K562 (cell line): ENCODE results near the gene CD82. TPM values are rescaled to one million over a fixed set of nuclear protein-coding genes. Genes with fewer than 3 reads are reported as not detected.
A peak's percentile ranks its signal among the peaks of the same experiment; 100 is the strongest.

Source experiments
- ATAC-seq: fragments of 200-7000 bp; cut with Tn5 transposase; 3 replicates; pipeline ENCODE4 v1.9.1; 2020; ENCODE audit warnings: moderate library complexity
- BruUV-seq: library from RNA; stranded (reverse); fragments of 400-500 nt; replicated peaks from 2 replicates; lab custom pipeline; 2021; lab: Mats Ljungman, UMichigan
- CTCF ChIA-PET: fragments of 300-600 bp; formaldehyde crosslinking; extraction: SDS; loops from one replicate; lab custom pipeline; 2021; ENCODE audit warnings: low intra/inter-chr PET ratio; lab: Yijun Ruan, JAX
- POLR2A ChIA-PET: fragments of 300-600, 350-650 bp; sonication (Branson Sonifier 250); formaldehyde crosslinking; extraction: SDS; loops from one replicate; lab custom pipeline; 2021; ENCODE audit warnings: antibody characterized with exemption, inconsistent platforms; lab: Yijun Ruan, JAX
- DNase-seq, 4 experiments: peaks; one replicate each; pipeline versions ENCODE4 v3.0.0 to v3.0.0-alpha.2; 2011 to 2018; ENCODE audit warnings: low spot score in 3 of 4, mixed read lengths in 3 of 4; ENCODE audit errors: extremely low read depth in 1 of 4
- FAIRE-seq: peaks from 2 replicates; lab custom pipeline; 2011; peaks lifted over from hg19 to GRCh38; lab: Jason Lieb, UNC
- H2AFZ ChIP-seq: 2 replicates; pipeline ENCODE4 v1.6.0; 2011; ENCODE audit warnings: low read depth, low read length, control low read depth, inconsistent platforms
- H3K27ac ChIP-seq: fragments of 200-600 bp; 3 replicates; pipeline ENCODE4 v1.8.0; 2011; ENCODE audit warnings: low read depth, mild to moderate bottlenecking, control low read depth, inconsistent platforms, low read length, moderate library complexity, mixed read lengths; ENCODE audit errors: extremely low read depth
- H3K27me3 ChIP-seq, 2 experiments: fragments of 300-600 bp in 1 of 2; 2 replicates in 1 of 2; 3 replicates in 1 of 2; pipeline versions ENCODE4 v1.6.0 to v1.8.0; 2011; ENCODE audit warnings: inconsistent platforms in 2 of 2, low read length in 2 of 2, mild to moderate bottlenecking in 1 of 2, mixed read lengths in 1 of 2, moderate library complexity in 1 of 2; ENCODE audit not compliant: control insufficient read depth in 2 of 2, insufficient read depth in 2 of 2
- H3K36me3 ChIP-seq: fragments of 300-600 bp; 3 replicates; pipeline ENCODE4 v1.8.0; 2011; ENCODE audit warnings: mild to moderate bottlenecking, low read length, inconsistent platforms; ENCODE audit not compliant: control insufficient read depth, insufficient read depth
- H3K4me1 ChIP-seq, 2 experiments: fragments of 200-600 bp in 1 of 2; replicated peaks in 1 of 2; 2 replicates in 1 of 2; 3 replicates in 1 of 2; pipeline versions ENCODE4 v1.5.1 to v1.8.0; 2011; ENCODE audit warnings: inconsistent platforms in 2 of 2, low read length in 2 of 2, mild to moderate bottlenecking in 1 of 2, mixed read lengths in 1 of 2, moderate library complexity in 1 of 2; ENCODE audit not compliant: control insufficient read depth in 2 of 2, insufficient read depth in 2 of 2
- H3K4me2 ChIP-seq: 2 replicates; pipeline ENCODE4 v1.6.1; 2011; ENCODE audit warnings: low read length, control low read depth, inconsistent platforms, mixed read lengths; ENCODE audit not compliant: insufficient read depth
- H3K4me3 ChIP-seq: fragments of 200-600 bp; sonication (generic), shearing (Covaris generic); 2 replicates; pipeline ENCODE4 v1.5.1; 2016; ENCODE audit warnings: control low read depth, inconsistent platforms
- H3K79me2 ChIP-seq: fragments of 200-600 bp; 3 replicates; pipeline ENCODE4 v1.8.0; 2011; ENCODE audit warnings: low read length, inconsistent platforms; ENCODE audit not compliant: control insufficient read depth, insufficient read depth
- H3K9ac ChIP-seq, 2 experiments: 2 replicates each; pipeline versions ENCODE4 v1.6.0 to v1.6.1; 2011; ENCODE audit warnings: low read depth in 2 of 2, low read length in 2 of 2, control low read depth in 1 of 2, inconsistent platforms in 1 of 2, mild to moderate bottlenecking in 1 of 2, mixed read lengths in 1 of 2; ENCODE audit not compliant: insufficient read depth in 1 of 2
- H3K9me1 ChIP-seq: one replicate; pipeline ENCODE4 v1.6.0; 2011; ENCODE audit warnings: inconsistent platforms, mild to moderate bottlenecking, low read length, moderate library complexity; ENCODE audit not compliant: control insufficient read depth, insufficient read depth
- H3K9me3 ChIP-seq: replicated peaks from 2 replicates; pipeline ENCODE4 v1.5.1; 2011; ENCODE audit warnings: low read depth, low read length, inconsistent platforms; ENCODE audit not compliant: control insufficient read depth, insufficient read depth
- H4K20me1 ChIP-seq: replicated peaks from 2 replicates; pipeline ENCODE4 v1.6.1; 2011; ENCODE audit warnings: low read length, inconsistent platforms, mixed read lengths; ENCODE audit not compliant: control insufficient read depth, insufficient read depth
- CC2D1A ChIP-seq: fragments of 450-650 bp; IDR thresholded peaks from 2 replicates; pipeline ENCODE4 v1.6.1; 2017; ENCODE audit warnings: mild to moderate bottlenecking
- COPS2 ChIP-seq: fragments of 450-650 bp; conservative IDR thresholded peaks from 2 replicates; pipeline ENCODE4 v1.6.1; 2016; ENCODE audit warnings: mild to moderate bottlenecking, moderate library complexity
- CTCF ChIP-seq, 3 experiments: IDR thresholded peaks in 2 of 3; conservative IDR thresholded peaks in 1 of 3; 2 replicates each; pipeline ENCODE4 v1.5.1; 2011 to 2012; ENCODE audit warnings: low read length in 3 of 3, mild to moderate bottlenecking in 3 of 3, control low read depth in 2 of 3, improper control_type of control experiment in 1 of 3, inconsistent platforms in 1 of 3, low read depth in 1 of 3, mixed read lengths in 1 of 3, moderate library complexity in 1 of 3; ENCODE audit not compliant: insufficient read depth in 2 of 3
- RBM25 ChIP-seq: fragments of 200-400 bp; formaldehyde crosslinking; IDR thresholded peaks from 2 replicates; pipeline ENCODE4 v1.6.1; 2018; ENCODE audit warnings: low read length, low read depth, moderate library complexity; ENCODE audit not compliant: severe bottlenecking
- SMARCA4 ChIP-seq: fragments of 450-650 bp; IDR thresholded peaks from 2 replicates; pipeline ENCODE4 v1.6.1; 2016
- TAF1 ChIP-seq: IDR thresholded peaks from 2 replicates; pipeline ENCODE4 v1.6.1; 2011; ENCODE audit warnings: mild to moderate bottlenecking, low read length, moderate library complexity; ENCODE audit not compliant: insufficient read depth, control insufficient read depth, severe bottlenecking; ENCODE audit errors: extremely low read depth
- YBX1 ChIP-seq: fragments of 450-650 bp; IDR thresholded peaks from 2 replicates; pipeline ENCODE4 v1.7.1; 2016; ENCODE audit warnings: mild to moderate bottlenecking
- WGBS: fragments of 100-300 bp; shearing (Covaris generic); methylation state at CpG from one replicate; pipeline ENCODE4 v1.1.6; 2016; ENCODE audit warnings: low coverage, mixed read lengths; ENCODE audit not compliant: insufficient coverage; ENCODE audit errors: missing lambda C conversion rate; 5-methylcytosine and 5-hydroxymethylcytosine counted together
- in situ Hi-C: fragments of 300-500 bp; cut with MboI; formaldehyde crosslinking; loops from 4 replicates; pipeline ENCODE4 v1.15.0; 2018; ENCODE audit warnings: inconsistent platforms, mixed read lengths
- intact Hi-C: fragments of 100-400 bp; cut with micrococcal nuclease; formaldehyde crosslinking; loops from 2 replicates; pipeline ENCODE4 v1.14.2; 2022
- polyA plus RNA-seq, 8 experiments: library from polyadenylated mRNA; depleted of rRNA in 4 of 8; stranded (reverse) in 5 of 8; unstranded in 3 of 8; fragments of >200 nt; fragmentation: Nextera tagmentation in 2 of 8; fragmentation: Illumina TruSeq in 1 of 8; extraction: Ambion mirVana in 2 of 8; extraction: Trizol in 1 of 8; gene quantifications; 2 replicates each; pipeline versions ENCODE4 v1.2.1 to v1.2.3, GENCODE V29; 2011 to 2014; ENCODE audit warnings: inconsistent platforms in 1 of 8, missing spikeins in 1 of 8
- total RNA-seq, 7 experiments: library from RNA; depleted of rRNA in 6 of 7; stranded (reverse); fragments of >200 nt in 6 of 7; fragmentation: Illumina TruSeq in 2 of 7; extraction: Trizol in 2 of 7; gene quantifications; 2 replicates each; pipeline versions ENCODE4 v1.2.1 to v1.2.3, GENCODE V29; 2011 to 2021; ENCODE audit warnings: low replicate concordance in 1 of 7
- TF ChIP-seq, protein P1 (sequence below), 2 experiments: fragments of 450-650 bp; IDR thresholded peaks; 2 replicates each; pipeline ENCODE4 v1.6.1; 2016

Gene CD82
- total and polyA plus RNA-seq, 9 of the 15 experiments (the other 6 are each of a cell fraction or from before 2014, with no cell fraction given) = 0.27 to 9.4 (median 3.0) TPM

DNA sequence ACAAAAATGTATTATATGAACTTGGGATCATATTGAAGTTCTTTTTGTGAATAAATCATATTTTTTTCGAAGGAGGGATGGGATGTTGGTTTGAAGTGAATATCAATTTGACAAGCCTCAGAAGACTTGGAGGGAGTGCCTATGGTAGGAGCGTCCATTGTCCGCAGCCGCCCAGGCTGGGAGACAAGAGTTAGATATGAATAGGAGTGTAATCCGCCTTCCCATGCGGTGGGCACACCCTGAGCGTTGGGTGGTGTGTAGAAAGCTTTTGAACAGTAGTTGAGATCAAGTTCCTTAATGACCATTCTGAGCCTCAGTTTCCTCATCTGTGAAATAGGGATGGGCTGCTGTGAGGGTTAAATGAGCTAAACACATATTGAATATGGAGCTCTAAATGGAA, 7.0 kb downstream of the CD82 start:
- WGBS = 76% methylated on average over 7 of the region's 7 CpGs
- Histone ChIP-seq H3K4me2 (no peak overlapping the region), H3K4me3 (no peak overlapping the region), H3K9me1 (no peaks in the 10 kb centered on the region), H3K9ac (no peak overlapping the region), H3K27me3 (no peaks in the 10 kb centered on the region), H2AFZ (no peak overlapping the region), H3K79me2 (no peaks in the 10 kb centered on the region), H3K36me3 (no peaks in the 10 kb centered on the region)
- in situ Hi-C loops = no loop called here
- FAIRE-seq (no peak), DNase-seq (no peak), ATAC-seq (no peak)
- ChIA-PET POLR2A (interaction anchor here (1.4 kb wide), 1 partner anchor 9 kb away, joined by 3 read pairs; no protein-coding TSS in a partner anchor), CTCF (no interaction called here)
- TF ChIP-seq YBX1 (no peak), CC2D1A (no peak), COPS2 (no peak), CTCF (IDR thresholded peaks at IDR 0.05 in 2 of 3, conservative IDR thresholded peaks at IDR 0.05 in 1 of 3; ENCODE audit: insufficient read depth in 2 of 3, low read depth in 1 of 3, low read length in 3 of 3) (no peak), SMARCA4 (no peak), TAF1 (no peak), RBM25 (peak; percentile 34)
- TF ChIP-seq, protein P1, sequence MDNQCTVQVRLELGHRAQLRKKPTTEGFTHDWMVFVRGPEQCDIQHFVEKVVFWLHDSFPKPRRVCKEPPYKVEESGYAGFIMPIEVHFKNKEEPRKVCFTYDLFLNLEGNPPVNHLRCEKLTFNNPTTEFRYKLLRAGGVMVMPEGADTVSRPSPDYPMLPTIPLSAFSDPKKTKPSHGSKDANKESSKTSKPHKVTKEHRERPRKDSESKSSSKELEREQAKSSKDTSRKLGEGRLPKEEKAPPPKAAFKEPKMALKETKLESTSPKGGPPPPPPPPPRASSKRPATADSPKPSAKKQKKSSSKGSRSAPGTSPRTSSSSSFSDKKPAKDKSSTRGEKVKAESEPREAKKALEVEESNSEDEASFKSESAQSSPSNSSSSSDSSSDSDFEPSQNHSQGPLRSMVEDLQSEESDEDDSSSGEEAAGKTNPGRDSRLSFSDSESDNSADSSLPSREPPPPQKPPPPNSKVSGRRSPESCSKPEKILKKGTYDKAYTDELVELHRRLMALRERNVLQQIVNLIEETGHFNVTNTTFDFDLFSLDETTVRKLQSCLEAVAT (IDR thresholded peaks at IDR 0.05) = no peak
- TF ChIP-seq, all 486 proteins: peak for 1
- Histone ChIP-seq H3K4me1 (peaks cover 20 to 22% of the 10 kb centered on the region in 2 experiments), H3K27ac (no peak overlapping the region), H3K9me3 (no peaks in the 10 kb centered on the region), H4K20me1 (no peaks in the 10 kb centered on the region)
- intact Hi-C loops = no loop called here
- no TSS peak for BruUV-seq
